RWPE2 (cell line): Measurements from ENCODE around the gene EFS.

Source experiments
- ATAC-seq: fragments of 200-7000 bp; cut with Tn5 transposase; 3 replicates; pipeline ENCODE4 v1.9.1; 2021; ENCODE audit warnings: low read depth
- DNase-seq: peaks from one replicate; pipeline ENCODE4 v3.0.0-alpha.2; 2020; ENCODE audit warnings: low spot score
- H3K27ac ChIP-seq: fragments of 450-650 bp; 2 replicates; pipeline ENCODE4 v1.5.1; 2017; ENCODE audit warnings: mild to moderate bottlenecking; ENCODE audit not compliant: poor library complexity, severe bottlenecking
- H3K27me3 ChIP-seq: fragments of 250-450 bp; sonication (Bioruptor Pico); 2 replicates; pipeline ENCODE4 v1.5.1; 2021; ENCODE audit warnings: mild to moderate bottlenecking, moderate library complexity; ENCODE audit not compliant: insufficient read depth, poor library complexity, severe bottlenecking
- H3K36me3 ChIP-seq: fragments of 250-450 bp; sonication (Bioruptor Pico); 2 replicates; pipeline ENCODE4 v1.5.1; 2020; ENCODE audit warnings: low read depth, mild to moderate bottlenecking, moderate library complexity
- H3K4me1 ChIP-seq: fragments of 250-450 bp; sonication (Bioruptor Pico); 2 replicates; pipeline ENCODE4 v1.5.1; 2021; ENCODE audit warnings: mild to moderate bottlenecking, moderate library complexity; ENCODE audit not compliant: insufficient read depth, poor library complexity, severe bottlenecking
- H3K4me3 ChIP-seq: fragments of 250-450 bp; sonication (Bioruptor Pico); 2 replicates; pipeline ENCODE4 v1.5.1; 2021; ENCODE audit warnings: mild to moderate bottlenecking, moderate library complexity; ENCODE audit not compliant: severe bottlenecking
- H3K9me3 ChIP-seq: fragments of 250-450 bp; sonication (Bioruptor Pico); 2 replicates; pipeline ENCODE4 v1.5.1; 2021; ENCODE audit warnings: mild to moderate bottlenecking, moderate library complexity; ENCODE audit not compliant: severe bottlenecking
- CTCF ChIP-seq: fragments of 450-650 bp; IDR thresholded peaks from one replicate; pipeline ENCODE4 v1.5.1; 2017; ENCODE audit warnings: mild to moderate bottlenecking, moderate library complexity; ENCODE audit not compliant: poor library complexity, severe bottlenecking

EFS gene

GRCh38 chr14:23359722-23360447 lies 5.1 kb downstream of the EFS start:
- no peak overlapping the region for H3K27ac ChIP-seq
- H3K4me3 ChIP-seq = no peak overlapping the region
- H3K36me3 ChIP-seq = no peaks in the 10 kb centered on the region; the same call in 1 of the 2 replicates
- ATAC-seq = no peak
- H3K4me1 ChIP-seq = no peaks in the 10 kb centered on the region
- peak; percentile 54 for DNase-seq
- TF ChIP-seq CTCF = no peak
- no peaks in the 10 kb centered on the region for H3K9me3 ChIP-seq
- no peaks in the 10 kb centered on the region for H3K27me3 ChIP-seq

DNA sequence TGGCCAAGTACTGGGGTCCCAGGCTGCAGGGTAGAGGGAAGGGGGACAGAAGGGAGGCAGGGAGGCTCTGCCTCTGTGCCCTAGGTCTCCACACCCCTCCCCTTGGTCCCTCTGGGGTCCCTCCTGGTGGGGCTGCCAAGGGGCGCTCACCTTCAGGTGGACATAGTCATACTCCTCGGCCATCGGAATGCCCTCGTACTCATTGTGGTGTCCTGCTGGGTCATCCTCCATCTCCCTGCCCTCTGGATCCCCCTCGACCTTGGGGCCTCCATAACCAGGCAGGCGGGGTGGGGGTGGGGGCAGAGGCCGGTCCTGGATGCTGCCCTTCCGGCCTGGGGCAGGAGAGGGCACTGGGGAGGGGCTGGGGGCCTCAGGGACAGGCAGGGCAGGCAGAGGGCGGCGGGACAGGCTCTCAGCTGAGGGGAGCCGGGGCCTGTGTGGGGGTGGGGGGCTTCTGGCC lies 5.8 kb downstream of the EFS start:
- Histone ChIP-seq H3K27me3 (no peaks in the 10 kb centered on the region), H3K4me1 (no peaks in the 10 kb centered on the region), H3K9me3 (no peaks in the 10 kb centered on the region), H3K4me3 (no peak overlapping the region), H3K27ac (no peak overlapping the region), H3K36me3 (no peaks in the 10 kb centered on the region; the same call in 1 of the 2 replicates)
- peak; percentile 44 for DNase-seq
- ATAC-seq = no peak
- no peak for TF ChIP-seq CTCF

GRCh38 chr14:23358553-23359166 lies 6.3 kb downstream of the EFS start:
- no peaks in the 10 kb centered on the region for H3K9me3 ChIP-seq
- H3K36me3 ChIP-seq = no peaks in the 10 kb centered on the region; the same call in 1 of the 2 replicates
- no peaks in the 10 kb centered on the region for H3K27me3 ChIP-seq
- no peak overlapping the region for H3K27ac ChIP-seq
- H3K4me3 ChIP-seq = no peak overlapping the region
- TF ChIP-seq CTCF = no peak
- H3K4me1 ChIP-seq = no peaks in the 10 kb centered on the region
- peak; percentile 64 for DNase-seq
- ATAC-seq = no peak

- no peaks in the 10 kb centered on the region for H3K4me1 ChIP-seq
- no peaks in the 10 kb centered on the region for H3K27me3 ChIP-seq
- DNase-seq (no peak), ATAC-seq (peak; percentile 20; the same call in 1 of the 3 replicates)
- TF ChIP-seq CTCF = no peak
- no peak overlapping the region for H3K4me3 ChIP-seq
- no peaks in the 10 kb centered on the region for H3K36me3 ChIP-seq
- H3K9me3 ChIP-seq = no peaks in the 10 kb centered on the region
- no peak overlapping the region for H3K27ac ChIP-seq
These were observed 6.9 kb downstream of the EFS start for GRCh38 chr14:23358042-23358441.

GRCh38 chr14:23357261-23357660 lies 7.7 kb downstream of the EFS start:
- no peak for TF ChIP-seq CTCF
- H3K27ac ChIP-seq = no peak overlapping the region
- no peaks in the 10 kb centered on the region for H3K9me3 ChIP-seq
- DNase-seq (no peak), ATAC-seq (no peak)
- H3K27me3 ChIP-seq = no peaks in the 10 kb centered on the region
- no peaks in the 10 kb centered on the region for H3K4me1 ChIP-seq
- no peak overlapping the region for H3K4me3 ChIP-seq
- H3K36me3 ChIP-seq = no peaks in the 10 kb centered on the region
